Subcutaneous adipose tissue (tissue), 4 donors: Measurements from ENCODE around the gene CC2D1B. TPM values are rescaled to one million over a fixed set of nuclear protein-coding genes. Genes with fewer than 3 reads are reported as not detected.

Experiments used
- CTCF ChIP-seq: fragments of 450-650 bp; IDR thresholded peaks from one replicate; pipeline ENCODE4 v1.5.1; 2016; ENCODE audit warnings: low read depth, mild to moderate bottlenecking, control low read depth, antibody characterized with exemption, moderate library complexity
- total RNA-seq, 4 donors: library from RNA; depleted of rRNA; stranded (reverse); fragments of >200 nt; gene quantifications; one replicate each; pipeline ENCODE4 v1.1.0, GENCODE V29; 2016

Gene CC2D1B
- total RNA-seq, 4 donors from 2014 or later = 20.4 to 54.3 (median 27.9) TPM

DNA sequence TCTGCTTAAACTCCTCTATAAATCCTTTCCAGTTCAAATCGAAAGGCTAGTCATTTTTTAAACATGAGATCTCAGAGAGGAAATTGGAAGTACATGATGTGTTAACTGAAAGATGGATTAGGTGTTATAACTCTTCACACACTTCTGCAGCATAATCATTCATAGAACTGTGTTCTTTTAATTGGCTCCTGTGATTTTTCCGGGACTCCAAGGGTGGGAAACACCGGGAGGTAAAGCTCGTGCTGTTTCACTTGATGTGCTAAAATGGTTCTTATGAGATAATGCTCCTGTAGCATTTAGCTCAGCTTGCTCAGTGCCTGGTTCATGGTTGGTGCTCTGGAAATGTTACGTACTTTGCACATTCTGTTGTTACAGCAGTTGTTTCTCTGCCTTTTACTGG lies 40.2 kb downstream of the CC2D1B start:
- TF ChIP-seq CTCF = no peak

GRCh38 chr1:52323731-52324130 lies 42.3 kb downstream of the CC2D1B start:
- no peak for TF ChIP-seq CTCF

GRCh38 chr1:52321061-52321460 lies 44.9 kb downstream of the CC2D1B start:
- no peak for TF ChIP-seq CTCF

- no peak for TF ChIP-seq CTCF
These were observed 59.6 kb downstream of the CC2D1B start for GRCh38 chr1:52306227-52307006.

GRCh38 chr1:52305417-52306226 lies 60.4 kb downstream of the CC2D1B start:
- no peak for TF ChIP-seq CTCF

Other genes with a start within 250 kb of the CC2D1B start
- 10 to 100 TPM; 20.2 to 41.9 (median 31.5) TPM for gene ZFYVE9, start 224.1 kb downstream of the CC2D1B start, total RNA-seq
- under 1 TPM; 0.19 to 0.85 (median 0.66) TPM for gene ORC1, start 38.2 kb upstream of the CC2D1B start, total RNA-seq
- 10 to 100 TPM in 1 of 4 donors, 1 to 10 TPM in 3; 9.2 to 14.5 (median 9.6) TPM for gene PRPF38A, start 38.4 kb upstream of the CC2D1B start, total RNA-seq
- 10 to 100 TPM; 37.1 to 52.2 (median 43.6) TPM for gene TUT4, start 186.9 kb upstream of the CC2D1B start, total RNA-seq
- gene GPX7, start 236.2 kb upstream of the CC2D1B start, total RNA-seq = 10 to 100 TPM; 10.3 to 19.2 (median 17.0) TPM